ENCODE results near the gene ARHGAP29. TPM values are rescaled to one million over a fixed set of nuclear protein-coding genes. Genes with fewer than 3 reads are reported as not detected.

The ARHGAP29 gene
- total RNA-seq, 1 donor from 2014 or later = 19.9 TPM

- H2AFZ ChIP-seq (ENCODE audit: low read depth, low read length) = no peak overlapping the region
These were observed 42.1 kb upstream of the ARHGAP29 start for GRCh38 chr1:94279462-94279861.

GRCh38 chr1:94279038-94279437 is 41.7 kb upstream of the ARHGAP29 start:
- Histone ChIP-seq H3K9ac (ENCODE audit: low read length) (no peak overlapping the region), H3K4me2 (ENCODE audit: low read length) (no peak overlapping the region), H3K79me2 (ENCODE audit: insufficient read depth, low read length) (no peaks in the 10 kb centered on the region), H3K36me3 (ENCODE audit: insufficient read depth, low read length) (no peaks in the 10 kb centered on the region), H3K27me3 (ENCODE audit: insufficient read depth, low read length) (no peaks in the 10 kb centered on the region), H2AFZ (ENCODE audit: low read depth, low read length) (no peak overlapping the region), H3K4me1 (ENCODE audit: insufficient read depth, low read length) (peaks cover 15% of the 10 kb centered on the region), H4K20me1 (ENCODE audit: insufficient read depth, low read length) (no peaks in the 10 kb centered on the region), H3K4me3 (ENCODE audit: insufficient read depth, low read depth, low read length) (no peak overlapping the region), H3K27ac (ENCODE audit: low read depth, low read length) (no peak overlapping the region), H3K9me3 (ENCODE audit: insufficient read depth, low read depth, low read length) (no peaks in the 10 kb centered on the region)
- no peaks in the 10 kb centered on the region for H3K9me3 Mint-ChIP-seq (ENCODE audit: unreplicated experiment)
- no peak overlapping the region for H3K27ac Mint-ChIP-seq (ENCODE audit: unreplicated experiment)
- H3K36me3 Mint-ChIP-seq (ENCODE audit: low read depth, unreplicated experiment) = no peaks in the 10 kb centered on the region
- DNase-seq (ENCODE audit: low read depth) = no peak
- peak; percentile 9 for FAIRE-seq
- no peak for TF ChIP-seq EZH2 (IDR thresholded peaks at IDR 0.05; ENCODE audit: insufficient read depth, low read length)
- TF ChIP-seq CTCF (IDR thresholded peaks at IDR 0.05; ENCODE audit: insufficient read depth, low read depth, low read length) = no peak
- no peak overlapping the region for H3K4me3 Mint-ChIP-seq (ENCODE audit: unreplicated experiment)
- H3K27me3 Mint-ChIP-seq (ENCODE audit: low read depth, unreplicated experiment) = no peaks in the 10 kb centered on the region
- H3K4me1 Mint-ChIP-seq (ENCODE audit: low read depth, unreplicated experiment) = no peaks in the 10 kb centered on the region

More at GRCh38 chr1:94279462-94279861, 42.1 kb upstream of the ARHGAP29 start:
- Histone ChIP-seq H3K9ac (ENCODE audit: low read length) (no peak overlapping the region), H4K20me1 (ENCODE audit: insufficient read depth, low read length) (no peaks in the 10 kb centered on the region), H3K4me3 (ENCODE audit: insufficient read depth, low read depth, low read length) (no peak overlapping the region), H3K36me3 (ENCODE audit: insufficient read depth, low read length) (no peaks in the 10 kb centered on the region), H3K79me2 (ENCODE audit: insufficient read depth, low read length) (no peaks in the 10 kb centered on the region), H3K27me3 (ENCODE audit: insufficient read depth, low read length) (no peaks in the 10 kb centered on the region), H3K4me1 (ENCODE audit: insufficient read depth, low read length) (peaks cover 17% of the 10 kb centered on the region), H3K4me2 (ENCODE audit: low read length) (no peak overlapping the region), H3K27ac (ENCODE audit: low read depth, low read length) (no peak overlapping the region), H3K9me3 (ENCODE audit: insufficient read depth, low read depth, low read length) (no peaks in the 10 kb centered on the region)
- Mint-ChIP-seq H3K27me3 (ENCODE audit: low read depth, unreplicated experiment) (no peaks in the 10 kb centered on the region), H3K4me1 (ENCODE audit: low read depth, unreplicated experiment) (no peaks in the 10 kb centered on the region), H3K27ac (ENCODE audit: unreplicated experiment) (no peak overlapping the region), H3K4me3 (ENCODE audit: unreplicated experiment) (no peak overlapping the region), H3K9me3 (ENCODE audit: unreplicated experiment) (no peaks in the 10 kb centered on the region), H3K36me3 (ENCODE audit: low read depth, unreplicated experiment) (no peaks in the 10 kb centered on the region)
- TF ChIP-seq CTCF (IDR thresholded peaks at IDR 0.05; ENCODE audit: insufficient read depth, low read depth, low read length) = no peak
- DNase-seq (ENCODE audit: low read depth) (peak; percentile 18), FAIRE-seq (no peak)

- no peak overlapping the region for H3K4me3 ChIP-seq (ENCODE audit: insufficient read depth, low read depth, low read length)
- no peaks in the 10 kb centered on the region for H3K36me3 ChIP-seq (ENCODE audit: insufficient read depth, low read length)
- H3K27me3 ChIP-seq (ENCODE audit: insufficient read depth, low read length) = no peaks in the 10 kb centered on the region
- H3K27ac ChIP-seq (ENCODE audit: low read depth, low read length) = no peak overlapping the region
- Mint-ChIP-seq H3K9me3 (ENCODE audit: unreplicated experiment) (no peaks in the 10 kb centered on the region), H3K27ac (ENCODE audit: unreplicated experiment) (no peak overlapping the region), H3K4me1 (ENCODE audit: low read depth, unreplicated experiment) (no peaks in the 10 kb centered on the region), H3K27me3 (ENCODE audit: low read depth, unreplicated experiment) (peaks cover 3% of the 10 kb centered on the region), H3K36me3 (ENCODE audit: low read depth, unreplicated experiment) (no peaks in the 10 kb centered on the region), H3K4me3 (ENCODE audit: unreplicated experiment) (no peak overlapping the region)
- FAIRE-seq (no peak), DNase-seq (ENCODE audit: low read depth) (no peak)
- H3K4me2 ChIP-seq (ENCODE audit: low read length) = no peak overlapping the region
- no peaks in the 10 kb centered on the region for H3K79me2 ChIP-seq (ENCODE audit: insufficient read depth, low read length)
- no peaks in the 10 kb centered on the region for H4K20me1 ChIP-seq (ENCODE audit: insufficient read depth, low read length)
- H3K9ac ChIP-seq (ENCODE audit: low read length) = no peak overlapping the region
- no peak overlapping the region for H2AFZ ChIP-seq (ENCODE audit: low read depth, low read length)
- peaks cover 24% of the 10 kb centered on the region for H3K4me1 ChIP-seq (ENCODE audit: insufficient read depth, low read length)
- no peak for TF ChIP-seq CTCF (IDR thresholded peaks at IDR 0.05; ENCODE audit: insufficient read depth, low read depth, low read length)
- TF ChIP-seq EZH2 (IDR thresholded peaks at IDR 0.05; ENCODE audit: insufficient read depth, low read length) = no peak
- no peaks in the 10 kb centered on the region for H3K9me3 ChIP-seq (ENCODE audit: insufficient read depth, low read depth, low read length)
These were observed 39.6 kb upstream of the ARHGAP29 start for GRCh38 chr1:94276988-94277434.

All from astrocyte (in vitro differentiated cells and primary cell).